CD4-positive, alpha-beta T cell treated with Interleukin-12 subunit alpha and Interleukin-12 subunit beta, for 1 hour (primary cell): ENCODE data around the gene SH2D6.
"Not testable (repeated sequence)": the region's sequence is repeated elsewhere in the genome, so short reads cannot be mapped to it uniquely, and the experiment has no call there.

Source experiments
- DNase-seq: peaks from one replicate; pipeline ENCODE4 v3.0.0-alpha.2; 2020

SH2D6 gene

GRCh38 chr2:85398426-85399182, 19.9 kb upstream of the SH2D6 start:
- DNase-seq: no peak

DNA sequence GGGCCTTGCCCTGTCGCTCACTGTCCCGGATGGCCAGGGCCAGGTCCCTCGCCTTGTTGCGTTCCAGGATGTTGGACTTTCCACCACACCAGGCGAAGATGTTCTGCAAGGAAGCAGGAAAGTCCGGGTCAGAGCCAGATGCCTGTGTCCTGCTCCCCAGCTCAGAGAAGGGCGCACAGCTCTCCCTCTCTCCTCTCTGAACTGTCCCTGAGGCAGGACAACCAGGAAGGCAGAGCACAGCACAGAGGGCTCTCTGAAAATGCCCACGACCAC, 19.4 kb upstream of the SH2D6 start:
- no peak for DNase-seq

DNA sequence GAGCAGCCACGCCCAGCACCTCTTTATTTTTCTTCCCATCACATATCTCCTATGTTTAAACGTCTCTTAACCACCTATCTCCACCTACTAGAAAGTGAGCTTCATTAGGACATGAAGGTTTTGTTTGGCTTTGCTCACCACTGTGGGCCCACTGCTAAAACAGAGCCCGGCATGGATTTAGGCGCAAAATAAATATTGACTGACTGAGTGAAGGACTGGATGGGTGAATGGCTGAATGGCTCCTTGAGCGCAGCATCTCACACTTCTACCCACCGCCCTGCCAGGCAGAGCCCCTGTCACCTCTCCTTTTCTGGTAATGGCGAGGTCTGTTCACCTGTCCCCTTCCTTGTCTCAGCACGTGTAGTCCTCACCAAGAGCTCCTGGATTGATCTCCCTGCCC, 18.5 kb upstream of the SH2D6 start:
- no peak for DNase-seq

DNA sequence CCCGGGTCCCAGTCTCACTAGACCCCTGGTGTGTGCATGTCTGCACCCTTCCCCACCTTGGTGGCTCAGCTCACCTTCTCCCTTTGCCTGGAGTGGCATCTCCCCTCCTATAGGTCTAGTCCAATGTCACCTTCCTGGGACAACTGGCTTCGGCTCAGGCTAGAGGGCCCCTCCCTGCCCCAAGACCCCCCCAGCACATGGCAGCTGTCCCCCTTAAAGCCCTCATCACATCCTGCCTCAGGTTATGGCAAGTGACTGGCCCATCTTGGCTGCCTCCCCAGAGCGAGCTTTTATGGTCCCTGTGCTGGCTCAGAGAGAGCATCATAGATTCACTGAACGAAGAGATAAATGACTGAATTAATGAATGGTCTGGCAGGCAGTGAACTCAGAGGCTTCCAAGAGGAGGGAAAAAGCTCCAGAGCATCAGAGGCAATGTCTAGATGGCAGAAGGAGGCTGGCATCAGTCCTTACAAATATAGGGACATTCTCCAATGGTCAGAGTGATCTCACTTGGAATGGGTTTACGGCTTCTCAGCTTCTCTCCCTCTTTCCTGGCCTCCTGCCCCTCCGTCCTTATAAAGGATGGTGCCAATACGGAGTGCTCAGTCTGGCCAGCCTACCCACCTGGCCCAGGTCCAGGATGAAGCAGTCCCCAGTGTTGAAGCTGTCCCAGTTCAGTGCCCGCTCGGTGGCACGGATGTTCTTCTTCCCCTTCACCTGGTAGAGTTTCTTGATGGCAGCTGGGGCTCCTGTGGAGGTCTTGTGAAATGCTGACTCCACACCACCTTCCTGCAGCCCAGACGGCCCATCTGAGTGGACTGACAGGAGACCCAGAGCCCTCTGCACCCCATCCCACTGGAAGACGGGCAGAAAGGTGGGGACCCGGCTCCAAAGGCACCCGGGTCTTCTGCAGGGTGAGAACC, 17.7 kb upstream of the SH2D6 start:
- no peak for DNase-seq

GRCh38 chr2:85401464-85401805, 17.1 kb upstream of the SH2D6 start:
- no peak for DNase-seq

DNA sequence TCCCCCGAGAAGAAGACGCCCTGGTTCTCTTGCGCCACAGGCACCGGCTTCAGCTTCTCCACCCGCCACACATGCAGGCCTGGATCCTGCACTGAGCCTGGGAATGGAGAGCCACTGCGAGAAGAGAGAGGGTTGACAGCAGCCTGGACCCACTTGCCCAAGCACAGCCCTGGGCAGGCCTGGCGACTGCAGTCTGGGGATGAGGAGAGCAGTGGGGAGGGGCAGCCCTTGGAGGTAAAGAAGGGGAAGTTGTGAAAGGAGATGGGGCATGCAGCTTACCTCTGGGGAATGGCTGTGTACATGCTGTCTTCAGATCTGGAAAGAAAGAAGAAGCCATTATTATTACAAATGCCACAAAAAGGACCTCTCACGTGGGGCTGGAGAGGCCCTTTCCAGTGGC, 16.7 kb upstream of the SH2D6 start:
- DNase-seq: no peak

GRCh38 chr2:85405201-85406059, 13.1 kb upstream of the SH2D6 start:
- DNase-seq: peak; percentile 66

DNA sequence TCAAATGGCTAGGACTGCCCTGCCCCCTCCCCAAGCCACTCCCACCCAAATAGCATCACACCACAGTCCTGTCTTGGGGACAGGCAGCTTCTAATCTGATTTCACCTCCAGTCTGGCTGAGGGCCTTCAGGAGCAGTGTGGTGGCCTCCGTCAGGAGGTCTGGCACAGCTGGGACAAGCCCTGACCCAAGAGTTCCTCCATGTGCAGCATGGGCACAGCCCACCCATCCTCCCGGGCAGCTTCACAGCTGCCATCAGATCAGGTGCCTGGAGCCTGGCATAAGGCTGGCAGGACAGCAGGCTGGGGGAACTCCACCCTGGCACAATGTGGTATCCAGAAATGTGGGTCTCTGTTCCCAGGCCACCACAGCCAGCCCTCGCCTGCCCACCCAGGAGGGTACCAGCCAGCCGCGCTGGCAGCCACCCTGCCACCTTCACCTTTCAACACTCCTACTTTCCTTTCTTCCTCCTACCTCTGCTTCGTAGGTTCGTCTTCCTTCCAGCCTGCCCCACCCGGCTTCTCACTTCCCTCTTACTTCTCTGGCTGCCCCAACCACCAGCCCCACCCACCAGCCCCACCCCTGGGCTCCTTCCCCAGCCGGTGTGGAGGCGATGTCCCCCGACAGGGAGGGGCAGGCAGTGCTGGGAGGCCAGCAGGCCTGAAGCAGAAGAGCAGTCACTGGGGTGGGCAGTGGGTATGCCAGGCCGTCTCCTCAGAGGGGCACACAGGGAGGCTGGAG, 8.5 kb upstream of the SH2D6 start, which contains the start of gene CAPG:
Gene CAPG (minus strand): TSS at position 522 of the 739 bp plus-strand sequence. CDS start 8,221 bp downstream, outside the sequence.
- peak; percentile 51 for DNase-seq

GRCh38 chr2:85410584-85411404, 7.7 kb upstream of the SH2D6 start:
- no peak for DNase-seq

DNA sequence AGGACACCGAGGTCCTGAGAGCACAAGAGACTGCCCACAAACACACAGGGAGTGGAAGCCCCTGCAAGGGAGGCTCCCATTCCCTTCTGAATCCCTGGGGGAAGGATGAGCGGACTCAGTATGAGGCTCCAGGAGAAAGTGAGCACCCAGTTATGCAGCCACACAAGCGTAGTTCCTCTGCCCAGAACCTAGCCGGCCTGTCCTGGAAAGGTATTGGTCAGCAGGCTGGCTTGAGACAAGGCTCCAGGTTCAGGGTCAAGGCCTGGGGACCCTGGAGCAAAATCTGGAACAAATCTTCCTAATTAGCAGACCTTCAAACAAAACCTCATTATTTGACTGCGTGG, 7.1 kb upstream of the SH2D6 start:
- no peak for DNase-seq

DNA sequence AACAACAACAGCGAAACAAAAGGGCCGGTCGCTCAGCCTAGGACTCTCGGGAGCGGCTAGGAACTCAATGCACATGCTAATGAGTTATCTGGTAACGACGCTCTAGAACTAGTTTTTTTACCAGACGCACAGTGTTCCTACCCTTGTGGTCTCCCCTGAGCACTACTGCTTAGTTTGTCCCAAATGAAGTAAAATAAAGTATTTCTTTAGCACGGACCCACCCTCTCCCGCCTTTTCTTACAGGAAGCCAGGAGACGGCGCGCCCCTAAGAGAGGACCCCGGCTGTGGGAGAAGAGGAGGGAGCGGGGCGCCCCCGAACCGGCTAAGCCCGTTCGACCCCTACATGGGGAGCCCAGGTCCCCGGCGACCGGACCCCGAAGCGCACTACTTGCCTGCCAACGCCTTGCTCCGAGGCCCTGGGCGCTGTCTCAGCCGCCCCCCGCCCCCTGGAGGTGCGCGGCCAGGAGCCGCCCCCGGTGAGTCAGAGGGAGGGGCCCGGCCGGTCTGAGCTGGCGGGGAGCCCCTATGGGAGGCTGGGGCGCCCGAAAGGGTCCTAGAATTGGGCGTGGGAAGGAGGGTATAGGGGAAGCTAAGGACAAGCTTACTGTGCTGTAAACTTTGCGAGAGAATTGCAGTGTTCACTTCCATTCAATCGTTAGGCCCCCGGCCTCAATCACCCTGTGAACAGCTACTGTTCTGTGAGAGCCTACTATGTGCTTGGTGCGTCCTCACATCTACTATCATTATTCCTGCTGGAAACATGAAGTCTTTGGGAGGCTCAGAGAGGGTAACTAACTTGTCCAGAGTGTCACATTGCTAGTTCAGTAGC, 4.7 kb upstream of the SH2D6 start:
- no peak for DNase-seq

DNA sequence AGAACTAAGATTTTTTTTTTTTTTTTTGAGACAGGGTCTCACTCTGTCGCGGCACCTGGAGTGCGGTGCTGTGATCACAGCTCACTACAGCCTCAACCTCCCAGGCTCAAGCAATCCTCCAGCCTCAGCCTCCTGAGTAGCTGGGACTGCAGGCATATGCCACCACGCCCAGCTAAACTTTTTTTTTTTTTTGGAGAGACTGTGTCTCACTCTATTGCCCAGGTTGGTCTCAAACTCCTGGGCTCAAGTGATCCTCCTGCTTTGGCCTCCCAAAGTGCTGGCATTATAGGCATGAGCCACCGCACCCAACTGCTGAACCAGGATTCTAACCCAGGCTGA, 4.1 kb upstream of the SH2D6 start:
- DNase-seq: not testable (repeated sequence)

- DNase-seq: no peak
Observed at GRCh38 chr2:85414761-85415553, 3.6 kb upstream of the SH2D6 start.

DNA sequence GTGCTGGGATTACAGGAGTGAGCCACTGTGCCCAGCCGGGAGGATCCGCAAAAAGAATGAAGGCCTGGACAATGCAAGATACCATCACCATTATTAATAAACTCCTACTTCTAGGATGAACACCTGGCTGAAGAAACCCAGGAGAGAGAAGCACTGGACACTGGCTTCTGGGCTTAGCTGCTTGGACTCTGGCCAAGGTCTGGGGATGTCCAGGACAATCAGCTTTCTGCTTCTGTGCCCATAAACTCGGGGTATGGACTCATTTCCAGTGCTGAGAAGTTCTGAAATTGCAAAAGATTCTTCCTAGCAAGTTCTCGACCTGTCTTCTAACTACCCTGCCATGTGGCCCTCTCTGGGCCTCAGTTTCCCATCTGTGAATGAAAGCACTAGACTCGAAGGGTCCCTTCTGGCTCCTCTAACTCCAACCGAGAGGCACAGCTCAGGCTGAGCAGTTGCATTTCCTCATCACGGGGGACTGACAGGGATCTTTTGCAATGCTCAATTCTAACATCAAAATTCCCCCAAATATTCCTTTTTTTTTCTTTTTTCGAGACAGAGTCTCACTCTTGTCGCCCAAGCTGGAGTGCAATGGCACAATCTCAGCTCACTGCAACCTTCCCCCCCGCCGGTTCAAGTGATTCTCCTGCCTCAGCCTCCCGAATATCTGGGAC, 2.4 kb upstream of the SH2D6 start:
- no peak for DNase-seq

GRCh38 chr2:85419009-85419675, 628 bp downstream of the SH2D6 start:
- no peak for DNase-seq

DNA sequence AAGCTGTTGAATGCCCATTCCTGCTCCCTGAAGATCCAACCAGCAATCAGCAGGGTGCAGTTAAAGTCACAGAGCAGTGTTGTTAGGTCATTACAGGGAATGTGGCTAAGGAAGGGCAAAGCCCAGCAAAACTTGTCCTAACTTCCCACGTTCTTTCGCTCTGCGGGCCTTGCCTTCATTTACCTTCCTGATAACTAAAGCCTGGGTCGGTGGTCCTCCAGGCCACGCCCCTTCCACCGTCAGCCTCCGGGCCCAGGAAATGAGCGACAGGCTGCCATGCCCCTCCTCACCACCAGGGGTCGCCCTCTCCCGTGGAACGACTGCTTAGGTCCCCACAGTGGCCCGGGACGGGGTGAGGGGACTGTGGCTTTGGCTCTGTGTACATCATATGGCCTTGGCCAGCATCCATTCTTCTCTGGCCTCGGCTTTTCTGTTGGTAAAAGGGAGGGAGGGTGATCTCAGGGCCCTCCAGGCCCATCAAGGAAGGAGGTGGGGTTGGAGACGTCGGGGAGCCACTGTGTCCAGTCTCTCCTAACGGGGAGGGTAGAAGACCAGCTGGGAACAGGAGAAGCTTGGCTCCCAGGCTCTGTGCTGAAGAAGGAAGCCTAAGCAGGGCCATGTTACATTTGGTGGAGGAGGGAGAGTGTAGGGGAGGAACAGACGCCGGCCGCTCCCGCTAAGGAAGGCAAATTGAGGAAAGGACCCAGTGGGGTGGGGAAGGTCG, 2.2 kb downstream of the SH2D6 start:
- peak; percentile 89 for DNase-seq

GRCh38 chr2:85421260-85422071, 3.0 kb downstream of the SH2D6 start:
- DNase-seq: no peak
